ENCODE results near the gene RAB6A. TPM values are rescaled to one million over a fixed set of nuclear protein-coding genes. Genes with fewer than 3 reads are reported as not detected.

RAB6A gene
- total RNA-seq, 1 donor from 2014 or later: 158 TPM

DNA sequence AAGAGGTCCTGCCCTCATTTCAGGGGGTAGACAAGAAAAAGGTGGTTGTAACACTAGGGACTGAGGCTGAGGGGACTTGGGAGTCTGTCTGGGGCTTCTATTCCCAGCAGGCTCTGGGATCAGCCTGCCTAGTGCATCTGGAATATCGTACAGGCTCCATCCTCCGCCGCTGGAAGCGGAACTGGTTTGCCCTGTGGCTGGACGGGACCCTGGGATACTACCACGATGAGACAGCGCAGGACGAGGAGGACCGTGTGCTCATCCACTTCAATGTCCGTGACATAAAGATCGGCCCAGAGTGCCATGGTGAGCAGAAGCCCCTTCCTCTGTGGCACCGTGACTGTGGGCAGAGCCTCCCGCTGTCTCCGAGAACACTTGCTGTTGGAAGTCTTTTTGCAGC lies 110.5 kb downstream of the RAB6A start:
- TF ChIP-seq CTCF (conservative IDR thresholded peaks at IDR 0.05; ENCODE audit: low read depth, low read length): no peak
- no peak overlapping the region for H3K4me3 ChIP-seq (ENCODE audit: low read depth, low read length)

GRCh38 chr11:73649206-73649605 lies 111.7 kb downstream of the RAB6A start:
- no peak overlapping the region for H3K4me3 ChIP-seq (ENCODE audit: low read depth, low read length)
- TF ChIP-seq CTCF (conservative IDR thresholded peaks at IDR 0.05; ENCODE audit: low read depth, low read length): no peak
- DNase-seq (ENCODE audit: low read depth): no peak

More for the DNA sequence above, 110.5 kb downstream of the RAB6A start:
- DNase-seq (ENCODE audit: low read depth): no peak

- no peak for TF ChIP-seq CTCF (conservative IDR thresholded peaks at IDR 0.05; ENCODE audit: low read depth, low read length)
- DNase-seq (ENCODE audit: low read depth): no peak
- H3K4me3 ChIP-seq (ENCODE audit: low read depth, low read length): no peak overlapping the region
These were observed 112.3 kb downstream of the RAB6A start for GRCh38 chr11:73648571-73649046.

DNA sequence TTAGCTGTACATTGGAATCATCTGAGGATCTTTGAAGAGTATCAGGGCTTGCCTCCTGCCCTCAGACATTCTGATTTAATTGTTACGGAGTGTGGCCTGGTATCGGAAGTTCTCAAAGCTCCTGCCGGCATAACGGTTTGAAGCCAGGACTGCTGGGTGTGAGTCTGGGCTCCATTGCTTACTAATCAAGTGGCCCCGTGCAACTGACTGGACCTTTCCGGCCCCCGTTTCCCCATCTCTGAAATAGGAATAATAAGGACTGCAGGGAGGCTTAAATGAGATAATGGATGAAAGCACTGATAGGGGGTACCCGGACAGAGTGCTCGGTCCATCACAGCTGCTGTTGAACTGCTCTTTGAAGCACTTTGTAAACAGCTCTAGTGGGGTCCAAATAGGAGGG lies 112.8 kb downstream of the RAB6A start:
- DNase-seq (ENCODE audit: low read depth): no peak
- no peak overlapping the region for H3K4me3 ChIP-seq (ENCODE audit: low read depth, low read length)
- TF ChIP-seq CTCF (conservative IDR thresholded peaks at IDR 0.05; ENCODE audit: low read depth, low read length): no peak

- TF ChIP-seq CTCF (conservative IDR thresholded peaks at IDR 0.05; ENCODE audit: low read depth, low read length): no peak
These were observed 113.3 kb downstream of the RAB6A start for GRCh38 chr11:73647459-73648100.

GRCh38 chr11:73645972-73646631 lies 114.8 kb downstream of the RAB6A start, which contains the start of gene PLEKHB1:
Gene PLEKHB1 (plus strand): TSS chr11:73646581. CDS start chr11:73646609, 28 bp downstream.
- DNase-seq (ENCODE audit: low read depth): no peak
- H3K4me3 ChIP-seq (ENCODE audit: low read depth, low read length): no peak within 1 kb of the TSS
- TF ChIP-seq CTCF (conservative IDR thresholded peaks at IDR 0.05; ENCODE audit: low read depth, low read length): no peak

More at GRCh38 chr11:73647459-73648100, 113.3 kb downstream of the RAB6A start:
- no peak for DNase-seq (ENCODE audit: low read depth)
- peak overlapping the region; percentile 46 for H3K4me3 ChIP-seq (ENCODE audit: low read depth, low read length)

Data from epithelial cell of proximal tubule (primary cell).